DND-41 (cell line): ENCODE results near the gene ARHGAP6.

ENCODE experiments used
- ATAC-seq: fragments of 200-7000 bp; cut with Tn5 transposase; 3 replicates; pipeline ENCODE4 v1.9.1; 2021; ENCODE audit warnings: low read depth; ENCODE audit not compliant: insufficient read depth
- DNase-seq: peaks from one replicate; pipeline ENCODE4 v3.0.0-alpha.2; 2020
- H2AFZ ChIP-seq: 2 replicates; pipeline ENCODE4 v1.6.0; 2012; ENCODE audit warnings: low read depth, low read length
- H3K27ac ChIP-seq: 2 replicates; pipeline ENCODE4 v1.5.1; 2012; ENCODE audit warnings: low read length, inconsistent platforms
- H3K27me3 ChIP-seq: fragments of 200-600 bp; sonication (generic); 2 replicates; pipeline ENCODE4 v1.6.0; 2012; ENCODE audit warnings: low read length, mild to moderate bottlenecking, inconsistent platforms; ENCODE audit not compliant: insufficient read depth, poor library complexity
- H3K36me3 ChIP-seq: 2 replicates; pipeline ENCODE4 v1.5.1; 2012; ENCODE audit warnings: low read length, inconsistent platforms; ENCODE audit not compliant: insufficient read depth
- H3K4me1 ChIP-seq: 2 replicates; pipeline ENCODE4 v1.5.1; 2012; ENCODE audit warnings: mild to moderate bottlenecking, low read length; ENCODE audit not compliant: insufficient read depth
- H3K4me2 ChIP-seq: 2 replicates; pipeline ENCODE4 v1.6.0; 2012; ENCODE audit warnings: mild to moderate bottlenecking, moderate library complexity, low read length, inconsistent platforms; ENCODE audit not compliant: insufficient read depth
- H3K4me3 ChIP-seq, 2 experiments: fragments of 200-600 bp in 1 of 2; shearing (Covaris generic) in 1 of 2; 2 replicates each; pipeline ENCODE4 v1.5.1; 2012 to 2016; ENCODE audit warnings: inconsistent platforms in 2 of 2, low read length in 2 of 2, mild to moderate bottlenecking in 2 of 2, low read depth in 1 of 2, moderate library complexity in 1 of 2
- H3K79me2 ChIP-seq: 2 replicates; pipeline ENCODE4 v1.6.0; 2012; ENCODE audit warnings: low read length, inconsistent platforms; ENCODE audit not compliant: insufficient read depth
- H3K9ac ChIP-seq: 2 replicates; pipeline ENCODE4 v1.6.0; 2012; ENCODE audit warnings: low read depth, mild to moderate bottlenecking, inconsistent platforms, low read length, moderate library complexity
- H3K9me3 ChIP-seq: 2 replicates; pipeline ENCODE4 v1.5.1; 2012; ENCODE audit warnings: low read length, moderate library complexity, mild to moderate bottlenecking, inconsistent platforms; ENCODE audit not compliant: insufficient read depth, severe bottlenecking
- H4K20me1 ChIP-seq: 2 replicates; pipeline ENCODE4 v1.6.0; 2012; ENCODE audit warnings: low read length; ENCODE audit not compliant: insufficient read depth
- EZH2 ChIP-seq: IDR thresholded peaks from 3 replicates; pipeline ENCODE4 v1.6.1; 2012; ENCODE audit warnings: borderline replicate concordance, low read depth, mild to moderate bottlenecking, moderate library complexity, low read length, inconsistent platforms; ENCODE audit not compliant: severe bottlenecking
- TF ChIP-seq, protein P1 (sequence below): IDR thresholded peaks from 2 replicates; pipeline ENCODE4 v1.5.1; 2012; ENCODE audit warnings: borderline replicate concordance, low read length, moderate library complexity, mild to moderate bottlenecking; ENCODE audit not compliant: poor library complexity, severe bottlenecking; ENCODE audit errors: extremely low read depth

The ARHGAP6 gene

DNA sequence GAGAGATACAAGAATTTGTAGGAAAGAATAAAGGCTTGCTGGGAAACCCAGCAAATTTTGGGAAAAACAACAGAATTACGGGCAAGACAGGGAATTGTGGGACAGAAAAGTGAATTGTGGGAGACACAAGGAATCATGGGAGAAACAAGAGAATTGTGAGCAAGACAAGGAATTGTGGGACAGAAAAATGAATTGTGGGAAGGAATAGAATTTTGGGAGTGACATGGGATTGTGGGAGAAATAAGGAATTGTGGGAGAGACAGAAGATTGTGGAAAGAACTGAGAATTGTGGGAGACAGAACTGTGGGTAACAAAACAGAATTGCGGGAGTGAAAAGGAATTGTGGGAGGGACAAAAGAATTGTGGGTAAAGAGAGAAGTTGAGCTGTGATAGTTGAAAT lies 555.8 kb downstream of the ARHGAP6 start:
- H2AFZ ChIP-seq = peak overlapping the region; percentile 73
- peak overlapping the region; percentile 74 for H3K4me2 ChIP-seq

DNA sequence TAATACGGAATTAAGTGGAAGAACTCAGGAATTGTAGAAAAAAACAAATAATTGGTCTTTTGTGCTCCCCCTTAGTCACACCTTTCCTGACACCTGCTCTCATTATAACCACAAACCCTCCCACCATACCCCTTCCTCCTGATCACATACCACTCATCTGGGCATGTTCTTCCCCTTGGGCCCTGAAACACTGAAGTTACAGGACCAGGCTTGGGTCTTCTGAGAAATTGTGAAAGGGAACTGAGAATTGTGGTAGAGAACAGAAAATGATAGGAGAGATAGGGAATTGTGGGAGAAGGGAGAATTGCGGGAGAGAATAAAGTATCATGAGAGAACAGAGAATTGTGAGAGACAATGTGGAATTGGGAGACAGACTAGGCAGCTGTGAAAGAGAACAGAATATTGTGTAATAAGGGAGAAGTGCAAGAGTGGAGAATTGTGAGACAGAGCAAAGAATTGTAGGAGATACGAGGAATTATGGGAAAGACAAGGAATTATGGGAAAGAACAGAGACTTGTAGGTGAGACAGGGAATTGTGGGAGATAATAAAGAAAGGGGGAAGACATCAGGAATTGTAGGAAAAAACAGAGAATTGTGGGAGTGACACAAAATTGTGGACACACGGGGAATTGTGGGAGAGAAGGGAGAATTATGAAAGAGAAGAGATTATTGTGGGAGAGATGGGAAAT lies 557.3 kb downstream of the ARHGAP6 start:
- H3K4me2 ChIP-seq = no peak overlapping the region; the same call in 1 of the 2 replicates
- ATAC-seq = no peak

More for the DNA sequence above, 555.8 kb downstream of the ARHGAP6 start:
- ATAC-seq (no peak), DNase-seq (no peak)
- H3K9me3 ChIP-seq = no peaks in the 10 kb centered on the region
- H3K27ac ChIP-seq = peak overlapping the region; percentile 72; the same call in 1 of the 2 replicates
- H3K4me1 ChIP-seq = peaks cover 43% of the 10 kb centered on the region
- H3K27me3 ChIP-seq = no peaks in the 10 kb centered on the region
- H3K79me2 ChIP-seq = peaks cover 31% of the 10 kb centered on the region
- no peak for TF ChIP-seq EZH2
- TF ChIP-seq, protein P1, sequence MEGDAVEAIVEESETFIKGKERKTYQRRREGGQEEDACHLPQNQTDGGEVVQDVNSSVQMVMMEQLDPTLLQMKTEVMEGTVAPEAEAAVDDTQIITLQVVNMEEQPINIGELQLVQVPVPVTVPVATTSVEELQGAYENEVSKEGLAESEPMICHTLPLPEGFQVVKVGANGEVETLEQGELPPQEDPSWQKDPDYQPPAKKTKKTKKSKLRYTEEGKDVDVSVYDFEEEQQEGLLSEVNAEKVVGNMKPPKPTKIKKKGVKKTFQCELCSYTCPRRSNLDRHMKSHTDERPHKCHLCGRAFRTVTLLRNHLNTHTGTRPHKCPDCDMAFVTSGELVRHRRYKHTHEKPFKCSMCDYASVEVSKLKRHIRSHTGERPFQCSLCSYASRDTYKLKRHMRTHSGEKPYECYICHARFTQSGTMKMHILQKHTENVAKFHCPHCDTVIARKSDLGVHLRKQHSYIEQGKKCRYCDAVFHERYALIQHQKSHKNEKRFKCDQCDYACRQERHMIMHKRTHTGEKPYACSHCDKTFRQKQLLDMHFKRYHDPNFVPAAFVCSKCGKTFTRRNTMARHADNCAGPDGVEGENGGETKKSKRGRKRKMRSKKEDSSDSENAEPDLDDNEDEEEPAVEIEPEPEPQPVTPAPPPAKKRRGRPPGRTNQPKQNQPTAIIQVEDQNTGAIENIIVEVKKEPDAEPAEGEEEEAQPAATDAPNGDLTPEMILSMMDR = no peak
- H4K20me1 ChIP-seq = no peaks in the 10 kb centered on the region
- H3K9ac ChIP-seq = peak overlapping the region; percentile 91
- H3K36me3 ChIP-seq = peaks cover 19% of the 10 kb centered on the region
- peak overlapping the region; percentile 63 to 86; a peak in 3 of 4 replicates for H3K4me3 ChIP-seq

DNA sequence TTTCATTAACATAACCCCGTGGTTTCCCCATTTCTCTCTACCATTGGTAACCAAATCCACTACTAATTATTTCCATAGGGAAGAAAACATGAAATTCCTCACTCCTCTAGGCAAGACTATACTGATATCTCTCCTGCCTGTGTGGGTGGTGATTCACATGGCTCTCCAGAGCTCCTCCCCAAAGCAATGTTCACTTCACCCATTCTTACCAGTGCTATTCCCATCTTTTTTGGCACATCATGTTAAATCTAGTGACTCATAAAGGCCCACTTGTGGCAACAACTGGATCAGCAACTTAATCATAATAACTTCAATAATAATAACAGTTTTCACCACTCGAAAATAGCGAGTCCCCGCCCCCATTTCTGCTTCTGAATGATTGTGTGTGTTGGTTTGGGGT lies 560.6 kb downstream of the ARHGAP6 start:
- no peak for DNase-seq
- Histone ChIP-seq H3K9me3 (no peaks in the 10 kb centered on the region), H3K36me3 (no peaks in the 10 kb centered on the region), H3K27me3 (no peaks in the 10 kb centered on the region), H3K9ac (no peak overlapping the region), H2AFZ (no peak overlapping the region), H3K27ac (no peak overlapping the region), H4K20me1 (no peaks in the 10 kb centered on the region), H3K79me2 (peaks cover 1% of the 10 kb centered on the region), H3K4me3 (no peak overlapping the region), H3K4me2 (no peak overlapping the region), H3K4me1 (peaks cover 20% of the 10 kb centered on the region)
- ATAC-seq = no peak
- TF ChIP-seq EZH2 = no peak
- TF ChIP-seq, protein P1 = no peak

More for the DNA sequence above, 557.3 kb downstream of the ARHGAP6 start:
- no peak for DNase-seq
- Histone ChIP-seq H3K79me2 (peaks cover 26% of the 10 kb centered on the region), H2AFZ (no peak overlapping the region), H3K27me3 (no peaks in the 10 kb centered on the region), H3K4me1 (peaks cover 38% of the 10 kb centered on the region), H3K9me3 (no peaks in the 10 kb centered on the region), H3K9ac (no peak overlapping the region), H4K20me1 (no peaks in the 10 kb centered on the region), H3K27ac (no peak overlapping the region), H3K4me3 (no peak overlapping the region), H3K36me3 (peaks cover 5% of the 10 kb centered on the region; the same call in 1 of the 2 replicates)
- TF ChIP-seq, protein P1 = no peak
- TF ChIP-seq EZH2 = no peak
